NCI-H748 treated with DMSO at 0.1 percent for 48 hours (cell line): ENCODE measurements around the gene DSC3.

Experiments used
- DNase-seq: peaks from one replicate; lab custom pipeline; 2025; lab: John Stamatoyannopoulos, UW

DSC3 gene

DNA sequence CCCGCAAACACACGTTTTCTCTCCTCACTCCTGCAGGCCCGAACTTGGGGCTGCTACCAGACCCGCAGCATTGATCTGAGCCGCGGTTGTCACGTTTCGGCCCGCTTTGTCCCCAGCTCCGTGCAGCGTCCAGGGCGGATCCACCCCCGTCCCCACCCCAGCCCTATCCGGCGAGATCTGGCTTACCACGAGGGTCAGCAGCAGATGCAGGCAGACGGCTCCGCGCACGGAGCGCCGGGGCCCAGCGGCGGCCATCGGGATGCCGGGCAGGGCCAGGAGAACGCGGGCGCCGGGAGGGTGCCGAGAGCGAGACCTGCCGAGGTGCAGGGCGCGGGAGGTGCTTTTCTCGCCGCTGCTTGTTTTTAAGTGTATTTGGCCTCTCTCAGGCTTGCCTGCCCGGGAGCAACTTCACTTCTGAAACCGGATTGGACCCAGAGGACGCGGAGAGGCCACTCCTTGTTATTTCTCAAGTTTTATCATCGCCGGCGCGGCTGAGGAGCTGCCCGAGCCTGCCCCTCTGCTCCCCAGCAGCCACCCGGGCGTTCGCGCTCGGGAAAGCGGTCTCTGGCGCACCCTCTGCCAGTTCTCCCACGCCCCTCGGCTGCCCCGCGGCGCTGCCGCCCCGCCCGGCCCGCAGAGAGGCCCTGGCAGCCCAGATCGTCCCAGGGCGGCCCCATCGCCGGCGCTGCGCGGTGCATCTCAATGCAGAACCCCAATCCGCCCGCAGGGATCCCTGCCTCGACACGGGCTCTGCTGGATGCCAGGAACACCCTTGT lies at the start of gene DSC3:
Gene DSC3, minus strand, starts transcription at position 337 of the 776 bp plus-strand sequence. Its CDS starts 82 bp downstream, at position 255.
- DNase-seq: peak; percentile 27

GRCh38 chr18:31091350-31091749 lies 48.8 kb upstream of the DSC3 start:
- DNase-seq: no peak

DNA sequence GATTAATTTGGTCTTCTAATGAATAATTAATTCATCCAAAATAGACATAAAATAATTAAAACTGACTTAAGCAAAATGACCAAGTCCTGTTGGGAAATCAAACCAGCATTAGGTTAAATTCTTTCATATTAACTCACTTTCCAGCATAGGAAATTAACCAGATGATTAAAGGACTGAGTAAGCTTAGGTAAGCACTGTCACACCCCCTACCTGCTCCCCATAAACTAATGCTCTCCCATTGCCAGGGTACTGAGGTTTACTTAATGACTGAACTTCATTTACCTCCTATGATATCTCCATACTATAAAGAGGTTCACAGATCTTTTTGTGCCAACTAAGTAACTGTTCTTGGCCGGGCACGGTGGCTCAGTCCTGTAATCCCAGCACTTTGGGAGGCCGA lies 46.0 kb upstream of the DSC3 start:
- DNase-seq: no peak

DNA sequence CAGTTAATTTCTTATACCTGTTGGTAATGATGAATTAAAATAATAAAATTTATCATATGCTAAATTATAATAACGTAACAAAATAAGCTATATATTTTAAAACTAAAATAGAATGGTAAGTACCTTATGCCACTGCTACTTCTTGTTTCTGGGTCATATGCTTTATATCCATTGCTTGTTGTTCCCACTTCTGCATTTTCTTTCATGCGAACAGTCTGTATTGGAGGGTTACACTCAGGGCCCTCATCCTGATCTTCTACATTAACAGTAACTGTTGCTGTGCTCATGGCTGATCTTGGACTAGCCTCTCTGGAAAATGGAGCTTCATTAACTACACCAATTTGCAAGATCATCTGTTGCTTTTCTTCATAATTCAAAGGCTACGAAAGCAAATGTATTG lies 37.4 kb upstream of the DSC3 start:
- DNase-seq: no peak

DNA sequence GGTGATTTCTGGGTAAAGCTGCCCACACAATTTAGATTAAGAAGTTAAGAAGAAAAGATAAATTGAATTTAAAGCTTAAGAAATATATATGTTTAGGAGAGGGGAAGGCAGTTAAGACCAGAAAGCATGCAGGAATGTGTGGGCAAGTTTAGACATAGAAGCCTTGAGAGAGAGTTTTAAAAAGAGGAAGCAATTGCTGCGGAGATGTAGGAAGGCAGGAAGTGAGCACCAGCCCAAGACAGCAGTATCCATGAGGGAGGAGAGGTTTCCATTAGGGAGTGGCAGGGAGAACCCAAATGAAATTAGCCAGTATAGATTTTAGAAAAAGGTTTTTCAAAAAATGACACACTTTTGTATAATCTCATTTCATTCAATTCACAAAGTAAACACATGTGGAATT lies 35.3 kb upstream of the DSC3 start:
- no peak for DNase-seq

GRCh38 chr18:31072175-31072574 lies 29.6 kb upstream of the DSC3 start:
- no peak for DNase-seq

GRCh38 chr18:31070206-31070605 lies 27.7 kb upstream of the DSC3 start:
- DNase-seq: no peak

- DNase-seq: no peak
Measured at GRCh38 chr18:31066266-31066665, 23.7 kb upstream of the DSC3 start.

DNA sequence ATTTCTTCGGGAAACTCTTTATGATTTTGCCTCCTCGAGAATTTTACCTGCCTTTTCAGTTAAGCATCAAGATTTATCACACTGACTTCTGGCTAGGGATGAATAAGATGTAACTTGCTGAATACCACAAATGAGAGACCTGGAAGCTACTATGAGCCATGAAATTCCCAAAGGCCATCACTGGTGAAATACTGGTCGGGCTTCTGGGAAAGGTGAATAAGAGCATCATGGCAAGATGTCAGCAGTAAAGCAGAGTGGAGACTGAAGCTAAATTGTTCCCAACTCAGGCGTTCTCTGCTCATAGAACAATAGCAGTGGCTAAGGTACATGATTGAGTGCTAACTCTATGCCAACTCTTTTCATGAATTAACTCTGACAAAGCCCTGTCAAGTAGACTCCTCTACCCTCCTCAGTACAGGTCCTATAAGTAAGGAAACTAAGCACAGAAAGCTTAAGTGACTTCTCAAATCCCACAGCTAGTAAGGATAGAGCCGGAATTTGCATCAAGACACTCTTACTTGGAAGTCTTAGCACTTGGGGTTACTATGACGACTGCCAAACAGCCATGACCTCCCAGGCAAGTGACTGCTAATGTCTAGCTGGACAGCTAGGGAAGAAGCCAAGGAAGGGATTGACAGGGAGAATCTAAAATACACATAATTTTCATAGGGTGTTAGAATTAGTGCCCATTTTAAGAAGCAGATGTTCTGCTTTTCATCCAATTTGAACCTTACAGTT lies 22.7 kb upstream of the DSC3 start:
- DNase-seq: no peak

DNA sequence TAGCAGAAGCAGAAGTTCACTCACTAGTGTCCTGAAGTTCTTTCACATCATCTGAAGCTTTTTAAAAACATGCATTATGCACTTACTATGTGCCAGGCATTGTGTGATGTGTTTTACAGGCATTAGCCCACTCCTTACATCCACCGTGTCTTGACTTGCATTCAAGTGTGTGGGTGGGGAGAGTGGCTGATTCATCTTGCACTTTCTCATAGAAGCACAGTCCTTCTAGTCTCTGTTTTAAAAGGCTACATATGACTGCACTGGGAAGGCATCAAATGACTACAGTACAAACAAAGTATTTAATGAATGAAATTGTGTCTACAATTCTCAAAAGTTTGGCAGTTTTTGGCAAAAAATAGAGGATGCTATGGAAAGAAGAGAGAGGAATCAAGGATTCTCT lies 21.6 kb upstream of the DSC3 start:
- no peak for DNase-seq

DNA sequence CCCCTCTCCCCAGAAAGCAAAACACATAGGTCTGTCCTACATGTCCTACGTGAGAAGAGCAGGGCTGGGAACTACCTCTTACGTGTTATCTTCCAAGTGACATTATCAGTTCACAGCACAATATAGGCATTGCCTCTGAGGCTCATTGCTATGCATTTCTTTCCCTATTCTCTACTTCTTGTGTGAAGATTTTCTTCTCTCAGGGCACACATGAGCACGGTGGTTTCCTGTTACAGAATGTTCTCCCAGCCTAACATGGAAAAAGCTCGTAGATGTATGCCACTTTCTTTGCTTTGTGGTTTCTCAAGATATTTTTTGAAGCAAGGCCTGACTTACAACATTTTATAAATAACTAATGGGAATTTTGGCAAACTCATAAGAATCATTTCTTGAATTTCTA lies 19.4 kb upstream of the DSC3 start:
- no peak for DNase-seq

DNA sequence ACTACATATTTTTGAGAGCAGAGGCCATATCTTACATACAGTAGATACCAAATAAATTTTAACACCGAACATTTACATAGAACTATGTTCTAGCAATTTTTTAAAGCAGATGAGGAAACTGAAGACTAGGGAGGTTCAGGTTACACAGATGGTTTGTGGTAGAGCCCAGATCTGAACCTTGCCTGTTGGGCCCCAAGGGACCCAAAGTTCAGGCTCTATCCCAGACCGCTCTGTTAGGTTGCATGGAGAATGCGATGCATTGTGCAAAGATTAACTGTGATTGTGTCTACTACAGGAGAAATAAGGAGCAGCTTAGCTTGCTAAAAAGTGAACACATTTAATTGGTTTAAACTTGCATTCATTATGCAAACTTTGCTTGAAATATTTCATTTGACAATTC lies 16.4 kb upstream of the DSC3 start:
- no peak for DNase-seq

GRCh38 chr18:31057917-31058316 lies 15.4 kb upstream of the DSC3 start:
- no peak for DNase-seq

DNA sequence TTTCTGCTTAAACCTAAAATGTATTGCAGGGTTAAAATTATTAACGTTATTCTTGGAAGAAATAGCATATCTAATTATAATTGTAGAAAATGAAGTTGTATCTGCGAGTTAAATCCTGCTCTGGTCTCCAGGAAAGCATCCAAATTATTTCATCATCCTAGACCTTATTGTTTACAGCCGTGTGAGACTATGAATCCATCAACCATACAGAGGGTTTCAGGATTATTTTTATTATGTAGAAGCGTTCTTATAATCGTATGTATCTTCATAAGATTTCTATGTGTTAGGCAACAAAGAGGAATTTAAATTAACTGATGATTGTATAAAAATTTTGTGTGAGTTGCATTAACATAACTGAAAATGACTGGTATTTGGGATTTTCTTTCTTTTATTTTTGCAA lies 14.5 kb upstream of the DSC3 start:
- no peak for DNase-seq

- DNase-seq: no peak
Measured at GRCh38 chr18:31056296-31056695, 13.8 kb upstream of the DSC3 start.

DNA sequence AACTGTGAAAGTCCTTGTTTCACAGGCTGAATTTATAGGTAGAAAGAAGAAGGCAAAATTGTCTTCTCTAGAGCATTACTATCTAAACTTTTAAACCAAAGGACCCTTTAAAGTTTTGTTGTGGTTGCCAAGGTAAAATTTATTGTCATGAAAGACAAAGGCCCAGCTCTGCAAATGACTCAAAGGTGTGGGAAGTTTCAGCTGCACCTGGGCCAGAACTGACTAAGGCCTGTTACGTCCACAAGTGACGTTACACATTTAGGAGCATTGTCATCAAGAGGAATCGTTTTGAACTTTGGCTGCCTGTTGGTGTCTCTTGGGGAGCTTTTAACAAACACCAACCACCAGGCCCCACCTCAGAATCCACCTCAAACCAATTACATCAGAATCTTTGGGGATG lies 8.1 kb upstream of the DSC3 start:
- no peak for DNase-seq

DNA sequence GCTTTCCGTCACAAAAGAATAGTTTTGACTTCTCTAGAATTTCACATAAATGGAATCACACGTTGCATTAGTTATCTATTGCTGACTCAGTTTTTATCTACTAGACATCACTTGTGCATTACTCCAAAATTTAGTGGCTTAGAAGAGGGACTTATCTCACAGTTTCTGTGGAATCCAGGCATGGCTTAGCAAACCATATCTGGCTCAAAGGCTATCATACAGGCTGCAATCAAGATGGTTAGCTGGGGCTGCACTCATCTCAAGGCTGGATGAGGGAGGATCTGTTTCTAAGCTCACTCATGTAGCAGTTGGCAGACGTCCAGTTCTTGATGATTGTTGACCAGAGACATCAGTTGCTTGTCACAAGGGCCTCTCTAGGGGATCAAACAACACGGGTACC lies 6.6 kb upstream of the DSC3 start:
- peak; percentile 15 for DNase-seq

DNA sequence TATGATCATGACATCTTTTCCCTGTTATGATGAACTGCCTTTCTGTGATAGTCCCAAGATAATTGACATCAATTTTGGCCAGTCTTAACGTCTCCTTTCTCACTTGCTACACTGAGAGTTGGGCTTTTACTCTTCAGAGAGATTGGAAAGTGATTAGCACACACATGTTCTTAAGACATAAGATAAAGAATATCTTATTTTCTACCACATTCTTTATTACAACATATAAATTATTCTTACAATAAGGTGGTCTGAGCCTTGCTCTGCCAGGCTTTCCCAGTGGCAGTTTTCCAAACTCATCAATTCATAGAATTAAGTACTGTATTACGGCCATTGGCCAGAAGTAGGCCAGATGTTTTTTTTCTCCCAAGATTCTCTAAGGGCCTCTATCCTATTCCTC lies 5.7 kb upstream of the DSC3 start:
- no peak for DNase-seq

DNA sequence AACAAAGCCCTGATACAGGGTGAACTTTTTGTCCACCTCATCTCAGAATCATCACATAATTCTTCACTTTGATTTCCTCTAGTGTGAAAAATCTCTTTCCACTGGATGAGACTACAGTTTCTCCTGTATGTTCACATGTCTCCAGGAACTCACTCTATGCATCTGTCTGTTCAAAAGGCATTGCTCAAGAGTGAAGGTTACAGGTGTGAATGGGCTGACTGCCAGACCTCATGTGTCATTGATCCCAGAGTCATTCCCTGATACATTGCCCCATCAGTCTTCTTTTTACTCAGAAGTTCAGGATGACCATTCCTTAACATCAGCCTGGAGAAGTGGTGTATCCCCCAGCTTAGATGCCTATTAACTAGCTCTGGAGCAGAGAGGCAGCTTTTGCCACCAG lies 4.4 kb upstream of the DSC3 start:
- DNase-seq: no peak

GRCh38 chr18:31045599-31045998 lies 3.1 kb upstream of the DSC3 start:
- no peak for DNase-seq

- DNase-seq: no peak
Measured at GRCh38 chr18:31044926-31045325, 2.4 kb upstream of the DSC3 start.

GRCh38 chr18:31043709-31044108 lies 1.2 kb upstream of the DSC3 start:
- DNase-seq: no peak

DNA sequence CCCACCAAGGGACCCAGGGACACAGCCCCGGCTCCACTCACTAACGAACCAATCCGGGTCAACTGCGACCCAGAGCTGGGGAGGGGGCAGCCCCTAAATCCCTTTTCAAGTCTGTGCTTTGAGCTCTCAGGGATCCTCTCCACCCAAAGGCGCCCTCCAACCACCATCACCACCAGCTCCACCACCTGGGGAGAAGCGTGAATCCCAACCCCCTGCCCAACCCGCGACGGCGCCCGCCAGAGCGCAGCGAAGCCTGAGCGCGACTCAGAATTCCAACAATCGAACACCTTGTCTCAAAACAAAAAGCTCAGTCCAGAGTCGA lies 497 bp downstream of the DSC3 start:
- no peak for DNase-seq
